BLaER1 (cell line): ENCODE results near the gene RBM24.

Source experiments
- H3K27ac ChIP-seq: shearing (Covaris generic); formaldehyde crosslinking; 2 replicates; pipeline ENCODE4 v1.8.1; 2022
- H3K27me3 ChIP-seq: shearing (Covaris generic); formaldehyde crosslinking; 2 replicates; pipeline ENCODE4 v1.8.1; 2022
- H3K36me3 ChIP-seq: shearing (Covaris generic); formaldehyde crosslinking; 2 replicates; pipeline ENCODE4 v1.8.1; 2022
- H3K4me1 ChIP-seq: shearing (Covaris generic); formaldehyde crosslinking; 2 replicates; pipeline ENCODE4 v1.8.1; 2022
- H3K4me2 ChIP-seq: shearing (Covaris generic); formaldehyde crosslinking; 2 replicates; pipeline ENCODE4 v1.8.1; 2022
- H3K4me3 ChIP-seq: shearing (Covaris generic); formaldehyde crosslinking; 2 replicates; pipeline ENCODE4 v1.8.1; 2022
- H3K9ac ChIP-seq: shearing (Covaris generic); formaldehyde crosslinking; 2 replicates; pipeline ENCODE4 v1.8.1; 2022
- H3K9me3 ChIP-seq: shearing (Covaris generic); formaldehyde crosslinking; 2 replicates; pipeline ENCODE4 v1.8.1; 2022
- H4K20me1 ChIP-seq: shearing (Covaris generic); formaldehyde crosslinking; 2 replicates; pipeline ENCODE4 v1.8.1; 2022
- Cebpa-rat ChIP-seq: shearing (Covaris generic); IDR thresholded peaks from 2 replicates; pipeline ENCODE4 v1.8.1; 2022

RBM24 gene

GRCh38 chr6:17268114-17268513 is 13.0 kb upstream of the RBM24 start:
- Histone ChIP-seq H3K9ac (no peak overlapping the region), H3K4me2 (no peak overlapping the region), H3K9me3 (no peaks in the 10 kb centered on the region), H3K4me3 (no peak overlapping the region), H4K20me1 (no peaks in the 10 kb centered on the region), H3K27me3 (no peaks in the 10 kb centered on the region), H3K36me3 (no peaks in the 10 kb centered on the region), H3K27ac (no peak overlapping the region), H3K4me1 (no peaks in the 10 kb centered on the region)
- TF ChIP-seq Cebpa-rat: no peak

DNA sequence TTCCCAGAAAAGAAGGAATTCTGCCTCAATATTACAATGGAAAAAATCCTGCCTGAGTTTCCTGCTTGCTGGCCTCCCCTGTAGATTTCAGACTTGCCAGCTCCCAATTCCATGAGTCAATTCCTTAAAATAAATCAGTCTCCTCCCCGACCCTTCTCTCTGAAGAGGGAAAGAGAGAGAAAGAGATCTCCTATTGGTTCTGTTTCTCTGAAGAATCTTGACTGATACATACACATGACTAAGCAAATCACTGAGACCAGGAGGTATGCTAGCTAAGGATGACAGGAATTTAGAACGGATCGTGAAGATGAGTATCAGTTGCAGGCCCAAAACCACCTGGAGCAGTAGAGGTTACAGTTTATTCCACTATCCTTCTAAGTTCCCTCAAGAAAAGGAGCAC is 11.3 kb upstream of the RBM24 start:
- H3K4me1 ChIP-seq: no peaks in the 10 kb centered on the region
- no peak overlapping the region for H3K9ac ChIP-seq
- no peak overlapping the region for H3K4me2 ChIP-seq
- no peaks in the 10 kb centered on the region for H3K36me3 ChIP-seq
- no peak for TF ChIP-seq Cebpa-rat
- H3K9me3 ChIP-seq: no peaks in the 10 kb centered on the region
- H3K27ac ChIP-seq: no peak overlapping the region
- no peaks in the 10 kb centered on the region for H3K27me3 ChIP-seq
- no peak overlapping the region for H3K4me3 ChIP-seq
- no peaks in the 10 kb centered on the region for H4K20me1 ChIP-seq

- H3K4me3 ChIP-seq: no peak overlapping the region
- H3K4me1 ChIP-seq: no peaks in the 10 kb centered on the region
- H3K27me3 ChIP-seq: no peaks in the 10 kb centered on the region
- no peak overlapping the region for H3K27ac ChIP-seq
- H3K4me2 ChIP-seq: no peak overlapping the region
- H3K9ac ChIP-seq: no peak overlapping the region
- no peak for TF ChIP-seq Cebpa-rat
- H3K9me3 ChIP-seq: no peaks in the 10 kb centered on the region
- no peaks in the 10 kb centered on the region for H4K20me1 ChIP-seq
- no peaks in the 10 kb centered on the region for H3K36me3 ChIP-seq
Measured at GRCh38 chr6:17271628-17272027, 9.5 kb upstream of the RBM24 start.

- peaks cover 36% of the 10 kb centered on the region for H3K27me3 ChIP-seq
- peaks cover 7% of the 10 kb centered on the region; the same call in 1 of the 2 replicates for H3K9me3 ChIP-seq
- no peaks in the 10 kb centered on the region for H4K20me1 ChIP-seq
- TF ChIP-seq Cebpa-rat: no peak
- H3K4me3 ChIP-seq: no peak overlapping the region
- H3K4me2 ChIP-seq: no peak overlapping the region
- no peaks in the 10 kb centered on the region for H3K36me3 ChIP-seq
- H3K4me1 ChIP-seq: peaks cover 4% of the 10 kb centered on the region; the same call in 1 of the 2 replicates
- H3K9ac ChIP-seq: no peak overlapping the region
- H3K27ac ChIP-seq: no peak overlapping the region
Measured at GRCh38 chr6:17276766-17277165, 4.4 kb upstream of the RBM24 start.

- Histone ChIP-seq H3K4me1 (peaks cover 7% of the 10 kb centered on the region; the same call in 1 of the 2 replicates), H3K27me3 (peaks cover 41% of the 10 kb centered on the region), H3K9ac (no peak overlapping the region), H4K20me1 (no peaks in the 10 kb centered on the region), H3K4me3 (no peak overlapping the region), H3K4me2 (no peak overlapping the region), H3K27ac (no peak overlapping the region), H3K9me3 (peaks cover 7% of the 10 kb centered on the region; the same call in 1 of the 2 replicates), H3K36me3 (no peaks in the 10 kb centered on the region)
- TF ChIP-seq Cebpa-rat: no peak
Measured at GRCh38 chr6:17277256-17277655, 3.9 kb upstream of the RBM24 start.

- H3K4me1 ChIP-seq: peaks cover 7% of the 10 kb centered on the region; the same call in 1 of the 2 replicates
- H4K20me1 ChIP-seq: no peaks in the 10 kb centered on the region
- peaks cover 7% of the 10 kb centered on the region; the same call in 1 of the 2 replicates for H3K9me3 ChIP-seq
- H3K27me3 ChIP-seq: peaks cover 52% of the 10 kb centered on the region
- no peak for TF ChIP-seq Cebpa-rat
- no peak overlapping the region for H3K4me2 ChIP-seq
- no peak overlapping the region for H3K9ac ChIP-seq
- H3K27ac ChIP-seq: no peak overlapping the region
- no peaks in the 10 kb centered on the region for H3K36me3 ChIP-seq
- no peak overlapping the region for H3K4me3 ChIP-seq
Measured at GRCh38 chr6:17278289-17279063, 2.7 kb upstream of the RBM24 start.

DNA sequence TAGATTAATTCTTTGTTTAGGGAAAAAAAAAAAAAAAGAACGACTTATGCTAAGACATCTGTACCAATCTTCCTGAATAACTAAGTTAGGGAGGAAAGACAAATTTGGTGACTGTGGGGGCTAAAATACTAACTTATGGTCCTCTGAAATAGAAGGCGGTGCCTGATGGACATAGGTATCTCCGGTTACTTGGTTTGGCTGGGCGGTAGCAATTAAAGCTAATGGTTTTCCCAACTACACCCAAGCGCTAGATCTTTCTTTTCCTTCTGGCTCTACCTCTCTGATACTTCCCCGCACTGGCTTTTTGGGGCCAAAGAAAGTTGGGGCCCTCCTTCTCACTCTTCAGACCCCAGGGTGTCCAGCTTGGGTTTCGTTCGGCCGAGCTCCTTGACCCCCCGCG is 1.0 kb upstream of the RBM24 start:
- H3K36me3 ChIP-seq: no peaks in the 10 kb centered on the region
- no peaks in the 10 kb centered on the region for H4K20me1 ChIP-seq
- no peak overlapping the region for H3K4me2 ChIP-seq
- no peak overlapping the region for H3K27ac ChIP-seq
- peaks cover 7% of the 10 kb centered on the region; the same call in 1 of the 2 replicates for H3K4me1 ChIP-seq
- H3K4me3 ChIP-seq: peak overlapping the region; percentile 72; the same call in 1 of the 2 replicates
- peaks cover 55% of the 10 kb centered on the region for H3K27me3 ChIP-seq
- TF ChIP-seq Cebpa-rat: no peak
- H3K9me3 ChIP-seq: peaks cover 7% of the 10 kb centered on the region; the same call in 1 of the 2 replicates
- H3K9ac ChIP-seq: no peak overlapping the region

DNA sequence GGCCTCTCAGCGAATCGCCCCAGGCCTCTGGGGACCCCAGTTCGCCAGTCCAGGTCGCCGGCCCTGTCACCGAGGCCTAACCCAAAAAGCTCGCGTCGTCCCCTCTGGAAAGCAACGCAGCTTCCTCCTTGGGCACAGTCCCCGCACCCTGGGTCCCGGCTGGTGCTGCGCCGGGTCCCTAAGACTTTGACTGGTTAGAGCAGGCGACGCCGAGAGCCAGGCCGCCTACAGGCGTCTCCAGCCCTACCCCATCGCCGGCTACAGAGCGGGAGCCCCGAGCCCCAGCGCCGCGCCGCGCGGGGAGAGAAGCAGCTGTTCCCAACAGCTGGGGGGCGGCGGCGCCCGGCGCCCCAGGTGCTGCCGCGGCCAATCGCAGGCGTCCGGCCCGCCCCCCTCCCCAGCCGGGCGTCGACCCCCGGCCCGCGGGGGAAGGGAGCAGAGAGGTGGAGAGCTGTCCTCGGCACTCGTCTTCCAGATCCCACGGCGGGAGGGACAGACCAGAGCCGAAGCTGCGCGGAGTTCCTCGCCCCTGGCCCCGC is 540 bp upstream of the RBM24 start:
- H3K27me3 ChIP-seq: peaks cover 55% of the 10 kb centered on the region
- no peak overlapping the region for H3K9ac ChIP-seq
- H3K27ac ChIP-seq: no peak overlapping the region
- H3K36me3 ChIP-seq: no peaks in the 10 kb centered on the region
- H3K9me3 ChIP-seq: peaks cover 7% of the 10 kb centered on the region; the same call in 1 of the 2 replicates
- H3K4me3 ChIP-seq: peak overlapping the region; percentile 72
- TF ChIP-seq Cebpa-rat: no peak
- peaks cover 7% of the 10 kb centered on the region; the same call in 1 of the 2 replicates for H3K4me1 ChIP-seq
- H4K20me1 ChIP-seq: no peaks in the 10 kb centered on the region
- H3K4me2 ChIP-seq: peak overlapping the region; percentile 96

GRCh38 chr6:17281497-17282481 is 628 bp downstream of the RBM24 start:
- peaks cover 7% of the 10 kb centered on the region; the same call in 1 of the 2 replicates for H3K9me3 ChIP-seq
- H3K27ac ChIP-seq: peak overlapping the region; percentile 42; the same call in 1 of the 2 replicates
- peak overlapping the region; percentile 71 for H3K9ac ChIP-seq
- peaks cover 55% of the 10 kb centered on the region for H3K27me3 ChIP-seq
- TF ChIP-seq Cebpa-rat: no peak
- H3K36me3 ChIP-seq: no peaks in the 10 kb centered on the region
- peak overlapping the region; percentile 96 for H3K4me2 ChIP-seq
- H4K20me1 ChIP-seq: no peaks in the 10 kb centered on the region
- H3K4me3 ChIP-seq: peak overlapping the region; percentile 72
- H3K4me1 ChIP-seq: peaks cover 7% of the 10 kb centered on the region; the same call in 1 of the 2 replicates
